ENCODE measurements around the gene OLFML2B. TPM values are rescaled to one million over a fixed set of nuclear protein-coding genes. Genes with fewer than 3 reads are reported as not detected.

Gene OLFML2B
- polyA plus RNA-seq, 2 of the 4 experiments (the other 2 are of a cell fraction) = 0.10 to 0.79 TPM

GRCh38 chr1:162022626-162023025 lies 1.0 kb downstream of the OLFML2B start:
- POLR2A ChIA-PET = no interaction called here
- Histone ChIP-seq H3K4me1 (peaks cover 5% of the 10 kb centered on the region), H3K27ac (no peak overlapping the region), H3K4me2 (no peak overlapping the region), H3K9me3 (peaks cover 3% of the 10 kb centered on the region; the same call in 1 of the 3 replicates), H3K4me3 (no peak overlapping the region)
- no peak for FAIRE-seq
- DNase-seq (ENCODE audit: low read depth in 1 of 2, low spot score in 1 of 2) = no peak
- CTCF ChIA-PET = interaction anchor here (0.6 to 2.2 kb wide), 3 partner anchors 15 to 230 kb away, joined by 3 to 21 read pairs (median 3); no protein-coding TSS in a partner anchor
- ATAC-seq = no peak
- WGBS (ENCODE audit: missing lambda C conversion rate) = 91% methylated on average over 9 of the region's 9 CpGs
- no peak for TF ChIP-seq NFE2L2 (conservative IDR thresholded peaks at IDR 0.05; ENCODE audit: low read length)

DNA sequence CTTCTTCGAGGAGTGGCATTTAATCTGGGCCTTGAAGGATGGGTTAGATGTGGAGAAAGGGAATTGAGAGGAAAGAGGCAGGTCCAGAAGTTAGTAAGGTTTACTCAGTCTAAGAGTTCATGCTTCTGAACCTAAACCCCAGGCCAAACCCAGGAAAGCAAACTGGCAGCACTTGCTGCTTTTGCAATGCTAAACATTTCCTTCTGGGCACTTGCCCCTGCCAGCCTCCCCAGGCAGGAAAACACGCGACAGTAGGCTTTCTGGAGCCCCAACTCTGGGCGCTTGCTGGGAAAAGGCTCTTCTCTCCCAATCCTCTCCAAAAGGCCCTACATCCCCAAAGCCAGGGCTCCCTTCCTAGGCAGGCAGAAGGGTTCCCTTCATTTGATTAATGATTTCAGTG lies 2.5 kb downstream of the OLFML2B start:
- TF ChIP-seq CTCF (IDR thresholded peaks at IDR 0.05) (no peak), JUN (IDR thresholded peaks at IDR 0.05) (no peak), ZFP36 (IDR thresholded peaks at IDR 0.05; ENCODE audit: borderline replicate concordance, partially characterized antibody) (no peak), MAFK (IDR thresholded peaks at IDR 0.05; ENCODE audit: partially characterized antibody) (no peak)
- TF ChIP-seq, protein P1, sequence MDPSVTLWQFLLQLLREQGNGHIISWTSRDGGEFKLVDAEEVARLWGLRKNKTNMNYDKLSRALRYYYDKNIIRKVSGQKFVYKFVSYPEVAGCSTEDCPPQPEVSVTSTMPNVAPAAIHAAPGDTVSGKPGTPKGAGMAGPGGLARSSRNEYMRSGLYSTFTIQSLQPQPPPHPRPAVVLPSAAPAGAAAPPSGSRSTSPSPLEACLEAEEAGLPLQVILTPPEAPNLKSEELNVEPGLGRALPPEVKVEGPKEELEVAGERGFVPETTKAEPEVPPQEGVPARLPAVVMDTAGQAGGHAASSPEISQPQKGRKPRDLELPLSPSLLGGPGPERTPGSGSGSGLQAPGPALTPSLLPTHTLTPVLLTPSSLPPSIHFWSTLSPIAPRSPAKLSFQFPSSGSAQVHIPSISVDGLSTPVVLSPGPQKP (IDR thresholded peaks at IDR 0.05; ENCODE audit: low read depth, low read length) = no peak
- TF ChIP-seq, protein P2, sequence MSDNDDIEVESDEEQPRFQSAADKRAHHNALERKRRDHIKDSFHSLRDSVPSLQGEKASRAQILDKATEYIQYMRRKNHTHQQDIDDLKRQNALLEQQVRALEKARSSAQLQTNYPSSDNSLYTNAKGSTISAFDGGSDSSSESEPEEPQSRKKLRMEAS (IDR thresholded peaks at IDR 0.05) = no peak
- DNase-seq (ENCODE audit: low read depth in 1 of 2, low spot score in 1 of 2) (no peak), FAIRE-seq (no peak), ATAC-seq (no peak)
- H3K4me1 ChIP-seq = peaks cover 5% of the 10 kb centered on the region
- 76% methylated on average over 4 of the region's 4 CpGs for WGBS (ENCODE audit: missing lambda C conversion rate)
- POLR2A ChIA-PET = no interaction called here
- no peak overlapping the region for H3K27ac ChIP-seq
- no peak overlapping the region for H3K4me2 ChIP-seq
- CTCF ChIA-PET = no interaction called here
- H3K4me3 ChIP-seq = no peak overlapping the region
- H3K9me3 ChIP-seq = no peaks in the 10 kb centered on the region

DNA sequence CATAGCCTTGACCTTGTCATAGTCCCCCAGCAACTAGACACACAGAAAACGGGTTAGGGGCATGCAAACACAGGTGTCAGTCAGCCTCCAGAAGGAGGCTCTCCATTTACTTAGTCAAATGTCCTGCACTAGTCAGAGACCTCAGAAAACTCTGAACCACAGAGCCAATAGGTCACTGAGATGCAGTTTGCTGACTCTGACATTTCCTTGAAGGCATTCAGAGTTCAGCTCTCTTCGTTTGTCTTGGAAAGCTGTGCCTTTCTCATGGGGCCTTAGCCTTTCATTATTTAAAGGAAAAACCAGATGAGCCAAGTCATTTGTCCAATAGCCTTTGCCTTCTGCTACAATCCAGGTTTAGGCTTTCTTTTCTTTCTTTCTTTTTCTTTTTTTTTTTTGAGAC lies 3.5 kb downstream of the OLFML2B start:
- ChIA-PET POLR2A (no interaction called here), CTCF (interaction anchor here (0.8 to 3.6 kb wide), 3 partner anchors 32 to 256 kb away, joined by 3 to 15 read pairs (median 4); no protein-coding TSS in a partner anchor)
- no peak for FAIRE-seq
- DNase-seq (ENCODE audit: low read depth in 1 of 2, low spot score in 1 of 2) = no peak
- H3K9me3 ChIP-seq = no peaks in the 10 kb centered on the region
- H3K4me1 ChIP-seq = peaks cover 5% of the 10 kb centered on the region
- no peak overlapping the region for H3K27ac ChIP-seq
- no peak for ATAC-seq
- no peak for TF ChIP-seq HDAC2 (IDR thresholded peaks at IDR 0.05)
- no peak for TF ChIP-seq PHF8 (IDR thresholded peaks at IDR 0.05; ENCODE audit: borderline replicate concordance, low read depth)
- TF ChIP-seq MAFK (IDR thresholded peaks at IDR 0.05; ENCODE audit: partially characterized antibody) = peak; percentile 7
- H3K4me2 ChIP-seq = no peak overlapping the region
- H3K4me3 ChIP-seq = no peak overlapping the region
- WGBS (ENCODE audit: missing lambda C conversion rate) = 29% methylated on average over 2 of the region's 2 CpGs

DNA sequence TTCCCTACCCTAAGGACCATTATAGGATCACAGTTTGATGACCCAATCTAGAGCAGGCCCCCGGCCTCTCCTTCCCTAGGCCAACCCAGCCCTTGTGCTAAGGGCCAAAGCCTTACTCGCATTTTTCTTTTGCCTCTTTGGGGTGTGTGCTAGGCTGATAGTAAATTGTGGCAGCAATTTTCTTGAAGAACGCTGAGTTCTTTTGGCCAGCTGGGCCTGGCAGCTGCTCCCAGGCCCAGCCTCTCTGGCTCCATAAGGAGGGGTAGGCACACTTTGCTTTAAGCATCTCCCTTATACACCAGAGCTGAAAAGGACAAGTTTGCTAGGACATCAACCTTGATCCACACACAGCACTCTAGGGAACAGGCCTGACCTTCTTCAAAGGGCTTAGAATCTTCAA lies 4.2 kb downstream of the OLFML2B start:
- no peak for FAIRE-seq
- Histone ChIP-seq H3K4me2 (no peak overlapping the region), H3K27ac (no peak overlapping the region), H3K9me3 (no peaks in the 10 kb centered on the region), H3K4me1 (peaks cover 1% of the 10 kb centered on the region), H3K4me3 (no peak overlapping the region)
- TF ChIP-seq RAD21 (conservative IDR thresholded peaks at IDR 0.05 in 1 of 2, IDR thresholded peaks at IDR 0.05 in 1 of 2) (no peak), BHLHE40 (IDR thresholded peaks at IDR 0.05; ENCODE audit: low read depth, low read length) (no peak), KDM5A (IDR thresholded peaks at IDR 0.05) (no peak), HOXA7 (CRISPR knock-in tag; IDR thresholded peaks at IDR 0.05) (no peak), FOSB (CRISPR knock-in tag; IDR thresholded peaks at IDR 0.05) (no peak), FOSL2 (IDR thresholded peaks at IDR 0.05) (no peak), FOSL2 (CRISPR knock-in tag; IDR thresholded peaks at IDR 0.05) (no peak), TFCP2L1 (CRISPR knock-in tag; IDR thresholded peaks at IDR 0.05) (no peak), PBX3 (IDR thresholded peaks at IDR 0.05) (no peak), HOXB5 (CRISPR knock-in tag; IDR thresholded peaks at IDR 0.05) (no peak), EP300 (IDR thresholded peaks at IDR 0.05) (no peak), RFX5 (IDR thresholded peaks at IDR 0.05) (no peak)
- CTCF ChIA-PET = interaction anchor here (0.8 to 3.6 kb wide), 4 partner anchors 14 to 257 kb away, joined by 3 to 15 read pairs (median 4); no protein-coding TSS in a partner anchor
- ATAC-seq = no peak
- 46% methylated on average over 3 of the region's 3 CpGs for WGBS (ENCODE audit: missing lambda C conversion rate)
- POLR2A ChIA-PET = no interaction called here
- no peak for DNase-seq (ENCODE audit: low read depth in 1 of 2, low spot score in 1 of 2)
